Choroid plexus epithelial cell (primary cell): ENCODE measurements around the gene ZNF91.
"Not testable (repeated sequence)": the region's sequence is repeated elsewhere in the genome, so short reads cannot be mapped to it uniquely, and the experiment has no call there.

Source experiments
- DNase-seq: peaks from one replicate; pipeline ENCODE4 v3.0.0-alpha.2; 2010; ENCODE audit warnings: low read depth
- H3K4me3 ChIP-seq: 2 replicates; pipeline ENCODE4 v1.5.1; 2011; ENCODE audit warnings: low read depth, mild to moderate bottlenecking, control low read depth, low read length, moderate library complexity
- CTCF ChIP-seq: conservative IDR thresholded peaks from 2 replicates; pipeline ENCODE4 v1.5.1; 2011; ENCODE audit warnings: low read depth, mild to moderate bottlenecking, control low read depth, inconsistent platforms, low read length, moderate library complexity

Gene ZNF91

GRCh38 chr19:23310729-23311211 lies 84.5 kb downstream of the ZNF91 start:
- H3K4me3 ChIP-seq = no peak overlapping the region
- TF ChIP-seq CTCF = no peak
- DNase-seq = no peak

- TF ChIP-seq CTCF = no peak
- no peak for DNase-seq
- H3K4me3 ChIP-seq = no peak overlapping the region
These were observed 85.3 kb downstream of the ZNF91 start for GRCh38 chr19:23309926-23310325.

GRCh38 chr19:23305555-23305954 lies 89.7 kb downstream of the ZNF91 start:
- peak; percentile 5 for DNase-seq
- no peak overlapping the region for H3K4me3 ChIP-seq
- peak; percentile 3 for TF ChIP-seq CTCF

GRCh38 chr19:23304238-23304637 lies 91.0 kb downstream of the ZNF91 start:
- H3K4me3 ChIP-seq = no peak overlapping the region
- DNase-seq = no peak
- TF ChIP-seq CTCF = no peak

GRCh38 chr19:23294141-23294540 lies 101.1 kb downstream of the ZNF91 start:
- no peak overlapping the region for H3K4me3 ChIP-seq
- DNase-seq = no peak
- no peak for TF ChIP-seq CTCF

GRCh38 chr19:23289966-23290365 lies 105.3 kb downstream of the ZNF91 start:
- H3K4me3 ChIP-seq, DNase-seq: not testable (repeated sequence)
